Erythroblast (primary cell): ENCODE results near the gene SIK3.
"Not testable (repeated sequence)": the region's sequence is repeated elsewhere in the genome, so short reads cannot be mapped to it uniquely, and the experiment has no call there.

Experiments
- DNase-seq, 2 experiments: peaks; one replicate each; lab custom pipeline; 2025; lab: John Stamatoyannopoulos, UW
- GATA1 ChIP-seq: IDR thresholded peaks from 2 replicates; pipeline ENCODE4 v1.6.1; 2011; ENCODE audit warnings: low read depth, mild to moderate bottlenecking, control low read depth, low read length, moderate library complexity
- POLR2A ChIP-seq: IDR thresholded peaks from 2 replicates; pipeline ENCODE4 v1.6.1; 2011; ENCODE audit warnings: mild to moderate bottlenecking, low read length

SIK3 gene

GRCh38 chr11:117057317-117057716 lies 40.9 kb downstream of the SIK3 start:
- DNase-seq = no peak
- TF ChIP-seq GATA1 (no peak), POLR2A (no peak)

GRCh38 chr11:117055469-117055868 lies 42.8 kb downstream of the SIK3 start:
- peak in 1 of 2 experiments; percentile 13 for DNase-seq

GRCh38 chr11:117054382-117054781 lies 43.8 kb downstream of the SIK3 start:
- DNase-seq = no peak
- TF ChIP-seq POLR2A (no peak), GATA1 (no peak)

More at GRCh38 chr11:117055469-117055868, 42.8 kb downstream of the SIK3 start:
- TF ChIP-seq POLR2A = no peak
- TF ChIP-seq GATA1 = no peak

- no peak for DNase-seq
- no peak for TF ChIP-seq GATA1
- TF ChIP-seq POLR2A = no peak
These were observed 45.8 kb downstream of the SIK3 start for GRCh38 chr11:117052196-117053149.

- not testable (repeated sequence) for DNase-seq
These were observed 48.1 kb downstream of the SIK3 start for GRCh38 chr11:117050121-117050520.

- DNase-seq = not testable (repeated sequence)
These were observed 51.6 kb downstream of the SIK3 start for GRCh38 chr11:117046627-117047026.

GRCh38 chr11:117045956-117046355 lies 52.3 kb downstream of the SIK3 start:
- DNase-seq = no peak
- TF ChIP-seq POLR2A = no peak
- no peak for TF ChIP-seq GATA1

- DNase-seq = no peak
These were observed 53.0 kb downstream of the SIK3 start for GRCh38 chr11:117045196-117045595.

GRCh38 chr11:117044287-117045035 lies 53.8 kb downstream of the SIK3 start:
- no peak for DNase-seq
- TF ChIP-seq GATA1 = no peak
- no peak for TF ChIP-seq POLR2A

More at GRCh38 chr11:117045196-117045595, 53.0 kb downstream of the SIK3 start:
- TF ChIP-seq POLR2A (no peak), GATA1 (no peak)

GRCh38 chr11:117042689-117043088 lies 55.5 kb downstream of the SIK3 start:
- TF ChIP-seq POLR2A (no peak), GATA1 (no peak)
- DNase-seq = no peak

GRCh38 chr11:117039900-117040299 lies 58.3 kb downstream of the SIK3 start:
- no peak for TF ChIP-seq GATA1
- TF ChIP-seq POLR2A = no peak
- DNase-seq = no peak

GRCh38 chr11:117039270-117039669 lies 59.0 kb downstream of the SIK3 start:
- TF ChIP-seq POLR2A = no peak
- no peak for TF ChIP-seq GATA1
- no peak for DNase-seq

- no peak for DNase-seq
- TF ChIP-seq POLR2A (no peak), GATA1 (no peak)
These were observed 60.3 kb downstream of the SIK3 start for GRCh38 chr11:117037975-117038350.

- peak; percentile 6 to 12 for DNase-seq
- TF ChIP-seq POLR2A (no peak), GATA1 (no peak)
These were observed 60.8 kb downstream of the SIK3 start for GRCh38 chr11:117037279-117037974.

GRCh38 chr11:117034901-117035300 lies 63.3 kb downstream of the SIK3 start:
- TF ChIP-seq GATA1 (no peak), POLR2A (no peak)
- no peak for DNase-seq
